HepG2 (cell line): ENCODE data around the gene PIK3R3. TPM values are rescaled to one million over a fixed set of nuclear protein-coding genes. Genes with fewer than 3 reads are reported as not detected.

Experiments used
- ARNT2 ChIP-seq: sonication (generic); formaldehyde crosslinking; IDR thresholded peaks from 2 replicates; pipeline ENCODE4 v1.8.0; 2022; ENCODE audit warnings: mild to moderate bottlenecking, low read depth, missing genetic modification reagents, moderate library complexity
- ETV6 ChIP-seq: sonication (generic); formaldehyde crosslinking; conservative IDR thresholded peaks from 2 replicates; pipeline ENCODE4 v1.4.0; 2020; ENCODE audit warnings: missing genetic modification reagents
- GZF1 ChIP-seq: sonication (generic); formaldehyde crosslinking; IDR thresholded peaks from 2 replicates; pipeline ENCODE4 v1.5.1; 2020; ENCODE audit warnings: mild to moderate bottlenecking, missing genetic modification reagents
- HHEX ChIP-seq: IDR thresholded peaks from 2 replicates; pipeline ENCODE4 v1.6.1; 2016; ENCODE audit warnings: control low read depth
- NONO ChIP-seq, 2 experiments: fragments of 450-650 bp in 1 of 2; sonication (generic) in 1 of 2; formaldehyde crosslinking in 1 of 2; IDR thresholded peaks in 1 of 2; conservative IDR thresholded peaks in 1 of 2; 2 replicates each; pipeline versions ENCODE4 v1.6.1 to v1.8.0; 2017 to 2022; ENCODE audit warnings: mild to moderate bottlenecking in 1 of 2, missing genetic modification reagents in 1 of 2, moderate library complexity in 1 of 2
- ZFP82 ChIP-seq: sonication (generic); formaldehyde crosslinking; IDR thresholded peaks from 2 replicates; pipeline ENCODE4 v1.5.1; 2020; ENCODE audit warnings: mild to moderate bottlenecking, missing genetic modification reagents, borderline replicate concordance
- ZNF136 ChIP-seq: sonication (generic); formaldehyde crosslinking; IDR thresholded peaks from 2 replicates; pipeline ENCODE4 v1.8.1; 2022; ENCODE audit warnings: low read depth, mild to moderate bottlenecking, moderate library complexity, missing genetic modification reagents
- ZNF431 ChIP-seq: sonication (generic); formaldehyde crosslinking; IDR thresholded peaks from 2 replicates; pipeline ENCODE4 v1.9.0; 2022; ENCODE audit warnings: missing genetic modification reagents, low read depth, mild to moderate bottlenecking, borderline replicate concordance
- ZNF451 ChIP-seq: sonication (generic); formaldehyde crosslinking; IDR thresholded peaks from 2 replicates; pipeline ENCODE4 v1.5.0; 2020; ENCODE audit warnings: mild to moderate bottlenecking, missing genetic modification reagents
- ZNF556 ChIP-seq: sonication (generic); formaldehyde crosslinking; IDR thresholded peaks from 2 replicates; pipeline ENCODE4 v1.4.0; 2020; ENCODE audit warnings: mild to moderate bottlenecking, missing genetic modification reagents, borderline replicate concordance
- ZNF569 ChIP-seq: sonication (generic); formaldehyde crosslinking; IDR thresholded peaks from 2 replicates; pipeline ENCODE4 v1.5.0; 2020; ENCODE audit warnings: mild to moderate bottlenecking, missing genetic modification reagents, moderate library complexity, borderline replicate concordance
- ZNF749 ChIP-seq: sonication (generic); formaldehyde crosslinking; IDR thresholded peaks from 2 replicates; pipeline ENCODE4 v1.8.0; 2022; ENCODE audit warnings: mild to moderate bottlenecking, missing genetic modification reagents, moderate library complexity, borderline replicate concordance
- polyA plus RNA-seq, 8 experiments: library from polyadenylated mRNA; depleted of rRNA in 3 of 8; stranded (reverse) in 7 of 8; unstranded in 1 of 8; fragments of >200 nt; fragmentation: Illumina TruSeq in 4 of 8; extraction: Trizol in 4 of 8; gene quantifications; 2 replicates each; pipeline versions ENCODE4 v1.2.1 to v1.2.3, GENCODE V29; 2011 to 2016; ENCODE audit warnings: low read depth in 4 of 8, missing spikeins in 1 of 8, mixed read lengths in 1 of 8; ENCODE audit not compliant: insufficient read depth in 1 of 8
- total RNA-seq, 5 experiments: library from RNA; depleted of rRNA; stranded (reverse); fragments of >200 nt; fragmentation: Illumina TruSeq; extraction: Trizol; gene quantifications; 2 replicates each; pipeline ENCODE4 v1.2.3, GENCODE V29; 2016; ENCODE audit warnings: low read depth in 1 of 5
- TF ChIP-seq, protein P1 (sequence below): sonication (generic); formaldehyde crosslinking; IDR thresholded peaks from 2 replicates; pipeline ENCODE4 v1.5.0; 2020; ENCODE audit warnings: mild to moderate bottlenecking, missing genetic modification reagents
- TF ChIP-seq, protein P2 (sequence below): sonication (generic); formaldehyde crosslinking; IDR thresholded peaks from 2 replicates; pipeline ENCODE4 v1.8.1; 2023; ENCODE audit warnings: mild to moderate bottlenecking, inconsistent platforms, moderate library complexity, missing genetic modification reagents, borderline replicate concordance
- TF ChIP-seq, protein P3 (sequence below): sonication (generic); formaldehyde crosslinking; IDR thresholded peaks from 2 replicates; pipeline ENCODE4 v1.5.0; 2020; ENCODE audit warnings: missing genetic modification reagents, mild to moderate bottlenecking, borderline replicate concordance
- TF ChIP-seq, protein P4 (sequence below): sonication (generic); formaldehyde crosslinking; IDR thresholded peaks from 2 replicates; pipeline ENCODE4 v1.8.0; 2022; ENCODE audit warnings: mild to moderate bottlenecking, missing genetic modification reagents, borderline replicate concordance
- TF ChIP-seq, protein P5 (sequence below): sonication (generic); formaldehyde crosslinking; IDR thresholded peaks from 2 replicates; pipeline ENCODE4 v1.4.0; 2020; ENCODE audit warnings: missing genetic modification reagents
- TF ChIP-seq, protein P6 (sequence below): sonication (generic); formaldehyde crosslinking; IDR thresholded peaks from 2 replicates; pipeline ENCODE4 v1.4.0; 2020; ENCODE audit warnings: mild to moderate bottlenecking, missing genetic modification reagents

Gene PIK3R3
- total and polyA plus RNA-seq, 2 of the 13 experiments (the other 11 are each of a cell fraction or from before 2014, with no cell fraction given): 0.37 to 6.9 TPM

DNA sequence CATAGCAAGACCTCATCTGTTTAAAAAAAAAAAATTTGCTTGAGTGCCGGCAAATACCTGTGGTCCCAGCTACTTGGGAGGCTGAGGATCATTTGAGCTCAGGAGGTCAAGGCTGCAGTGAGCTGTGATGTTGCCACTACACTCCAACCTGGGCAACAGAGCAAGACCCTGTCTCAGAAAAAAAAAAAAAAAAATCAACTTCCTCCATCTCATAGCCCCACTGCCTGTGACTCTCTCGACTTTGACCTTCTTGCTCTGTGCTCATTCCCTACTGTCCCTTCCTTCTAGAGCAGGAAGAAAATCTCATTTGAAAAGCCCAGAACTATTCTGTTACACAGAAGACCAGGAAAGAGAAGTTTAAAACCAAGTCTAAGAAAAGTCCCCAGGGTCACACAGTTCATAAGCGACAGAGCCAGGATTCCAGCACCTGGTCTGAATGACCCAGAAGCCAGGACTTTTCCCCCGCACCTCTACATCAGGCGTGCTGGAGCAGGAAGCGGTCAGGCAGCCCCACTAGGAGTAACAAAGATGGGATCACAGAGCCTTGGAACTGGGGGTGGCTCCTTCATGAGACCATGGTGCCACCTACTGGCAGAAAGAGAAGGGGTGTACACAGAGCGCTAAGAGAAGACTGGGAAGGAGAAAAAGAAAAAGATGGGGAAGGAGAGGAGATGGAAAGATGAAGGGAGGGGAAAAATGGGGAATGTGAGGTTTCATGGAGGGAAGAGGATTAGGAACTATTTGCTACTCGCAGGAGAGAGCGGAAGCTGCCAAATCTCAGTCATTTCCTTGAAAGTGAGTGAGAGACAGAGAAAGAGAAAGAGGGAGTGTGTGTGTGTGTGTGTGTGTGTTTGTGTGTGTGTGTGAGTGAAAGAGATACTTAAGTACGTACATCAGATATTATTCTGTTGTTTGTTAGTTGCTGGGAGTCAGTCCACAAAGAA, 47.0 kb upstream of the PIK3R3 start (continued):
- TF ChIP-seq, protein P1, sequence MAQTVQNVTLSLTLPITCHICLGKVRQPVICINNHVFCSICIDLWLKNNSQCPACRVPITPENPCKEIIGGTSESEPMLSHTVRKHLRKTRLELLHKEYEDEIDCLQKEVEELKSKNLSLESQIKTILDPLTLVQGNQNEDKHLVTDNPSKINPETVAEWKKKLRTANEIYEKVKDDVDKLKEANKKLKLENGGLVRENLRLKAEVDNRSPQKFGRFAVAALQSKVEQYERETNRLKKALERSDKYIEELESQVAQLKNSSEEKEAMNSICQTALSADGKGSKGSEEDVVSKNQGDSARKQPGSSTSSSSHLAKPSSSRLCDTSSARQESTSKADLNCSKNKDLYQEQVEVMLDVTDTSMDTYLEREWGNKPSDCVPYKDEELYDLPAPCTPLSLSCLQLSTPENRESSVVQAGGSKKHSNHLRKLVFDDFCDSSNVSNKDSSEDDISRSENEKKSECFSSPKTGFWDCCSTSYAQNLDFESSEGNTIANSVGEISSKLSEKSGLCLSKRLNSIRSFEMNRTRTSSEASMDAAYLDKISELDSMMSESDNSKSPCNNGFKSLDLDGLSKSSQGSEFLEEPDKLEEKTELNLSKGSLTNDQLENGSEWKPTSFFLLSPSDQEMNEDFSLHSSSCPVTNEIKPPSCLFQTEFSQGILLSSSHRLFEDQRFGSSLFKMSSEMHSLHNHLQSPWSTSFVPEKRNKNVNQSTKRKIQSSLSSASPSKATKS (CRISPR knock-in tag): no peak
- TF ChIP-seq ARNT2 (CRISPR knock-in tag) (no peak), ZNF749 (CRISPR knock-in tag) (no peak), ZNF569 (no peak), ZNF451 (CRISPR knock-in tag) (no peak), HHEX (CRISPR knock-in tag) (no peak), ZNF556 (CRISPR knock-in tag) (0 out of 2 replicates have a peak, but pooled peaks have one; percentile 55), NONO (IDR thresholded peaks at IDR 0.05) (no peak), NONO (CRISPR knock-in tag; conservative IDR thresholded peaks at IDR 0.05) (0 out of 2 replicates have a peak, but pooled peaks have one; percentile 28), ZFP82 (CRISPR knock-in tag) (no peak), ETV6 (CRISPR knock-in tag) (no peak), GZF1 (no peak), ZNF431 (no peak; the same call in 1 of the 2 replicates), ZNF136 (CRISPR knock-in tag) (no peak)
- TF ChIP-seq, protein P2, sequence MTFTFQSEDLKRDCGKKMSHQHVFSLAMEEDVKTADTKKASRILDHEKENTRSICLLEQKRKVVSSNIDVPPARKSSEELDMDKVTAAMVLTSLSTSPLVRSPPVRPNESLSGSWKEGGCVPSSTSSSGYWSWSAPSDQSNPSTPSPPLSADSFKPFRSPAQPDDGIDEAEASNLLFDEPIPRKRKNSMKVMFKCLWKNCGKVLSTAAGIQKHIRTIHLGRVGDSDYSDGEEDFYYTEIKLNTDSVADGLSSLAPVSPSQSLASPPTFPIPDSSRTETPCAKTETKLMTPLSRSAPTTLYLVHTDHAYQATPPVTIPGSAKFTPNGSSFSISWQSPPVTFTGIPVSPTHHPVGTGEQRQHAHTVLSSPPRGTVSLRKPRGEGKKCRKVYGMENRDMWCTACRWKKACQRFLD: no peak
- TF ChIP-seq, protein P3, sequence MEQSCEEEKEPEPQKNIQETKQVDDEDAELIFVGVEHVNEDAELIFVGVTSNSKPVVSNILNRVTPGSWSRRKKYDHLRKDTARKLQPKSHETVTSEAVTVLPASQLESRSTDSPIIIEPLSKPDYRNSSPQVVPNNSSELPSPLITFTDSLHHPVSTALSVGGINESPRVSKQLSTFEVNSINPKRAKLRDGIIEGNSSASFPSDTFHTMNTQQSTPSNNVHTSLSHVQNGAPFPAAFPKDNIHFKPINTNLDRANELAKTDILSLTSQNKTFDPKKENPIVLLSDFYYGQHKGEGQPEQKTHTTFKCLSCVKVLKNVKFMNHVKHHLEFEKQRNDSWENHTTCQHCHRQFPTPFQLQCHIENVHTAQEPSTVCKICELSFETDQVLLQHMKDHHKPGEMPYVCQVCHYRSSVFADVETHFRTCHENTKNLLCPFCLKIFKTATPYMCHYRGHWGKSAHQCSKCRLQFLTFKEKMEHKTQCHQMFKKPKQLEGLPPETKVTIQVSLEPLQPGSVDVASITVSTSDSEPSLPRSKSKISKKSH (CRISPR knock-in tag): no peak
- TF ChIP-seq, protein P4, sequence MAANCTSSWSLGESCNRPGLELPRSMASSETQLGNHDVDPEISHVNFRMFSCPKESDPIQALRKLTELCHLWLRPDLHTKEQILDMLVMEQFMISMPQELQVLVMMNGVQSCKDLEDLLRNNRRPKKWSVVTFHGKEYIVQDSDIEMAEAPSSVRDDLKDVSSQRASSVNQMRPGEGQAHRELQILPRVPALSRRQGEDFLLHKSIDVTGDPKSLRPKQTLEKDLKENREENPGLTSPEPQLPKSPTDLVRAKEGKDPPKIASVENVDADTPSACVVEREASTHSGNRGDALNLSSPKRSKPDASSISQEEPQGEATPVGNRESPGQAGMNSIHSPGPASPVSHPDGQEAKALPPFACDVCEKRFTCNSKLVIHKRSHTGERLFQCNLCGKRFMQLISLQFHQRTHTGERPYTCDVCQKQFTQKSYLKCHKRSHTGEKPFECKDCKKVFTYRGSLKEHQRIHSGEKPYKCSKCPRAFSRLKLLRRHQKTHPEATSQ (CRISPR knock-in tag): no peak
- TF ChIP-seq, protein P5, sequence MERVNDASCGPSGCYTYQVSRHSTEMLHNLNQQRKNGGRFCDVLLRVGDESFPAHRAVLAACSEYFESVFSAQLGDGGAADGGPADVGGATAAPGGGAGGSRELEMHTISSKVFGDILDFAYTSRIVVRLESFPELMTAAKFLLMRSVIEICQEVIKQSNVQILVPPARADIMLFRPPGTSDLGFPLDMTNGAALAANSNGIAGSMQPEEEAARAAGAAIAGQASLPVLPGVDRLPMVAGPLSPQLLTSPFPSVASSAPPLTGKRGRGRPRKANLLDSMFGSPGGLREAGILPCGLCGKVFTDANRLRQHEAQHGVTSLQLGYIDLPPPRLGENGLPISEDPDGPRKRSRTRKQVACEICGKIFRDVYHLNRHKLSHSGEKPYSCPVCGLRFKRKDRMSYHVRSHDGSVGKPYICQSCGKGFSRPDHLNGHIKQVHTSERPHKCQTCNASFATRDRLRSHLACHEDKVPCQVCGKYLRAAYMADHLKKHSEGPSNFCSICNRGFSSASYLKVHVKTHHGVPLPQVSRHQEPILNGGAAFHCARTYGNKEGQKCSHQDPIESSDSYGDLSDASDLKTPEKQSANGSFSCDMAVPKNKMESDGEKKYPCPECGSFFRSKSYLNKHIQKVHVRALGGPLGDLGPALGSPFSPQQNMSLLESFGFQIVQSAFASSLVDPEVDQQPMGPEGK (CRISPR knock-in tag): peak; percentile 22; the same call in 1 of the 2 replicates
- TF ChIP-seq, protein P6, sequence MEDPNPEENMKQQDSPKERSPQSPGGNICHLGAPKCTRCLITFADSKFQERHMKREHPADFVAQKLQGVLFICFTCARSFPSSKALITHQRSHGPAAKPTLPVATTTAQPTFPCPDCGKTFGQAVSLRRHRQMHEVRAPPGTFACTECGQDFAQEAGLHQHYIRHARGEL (CRISPR knock-in tag): no peak
